ENCODE data around the gene SMAD1.

DNA sequence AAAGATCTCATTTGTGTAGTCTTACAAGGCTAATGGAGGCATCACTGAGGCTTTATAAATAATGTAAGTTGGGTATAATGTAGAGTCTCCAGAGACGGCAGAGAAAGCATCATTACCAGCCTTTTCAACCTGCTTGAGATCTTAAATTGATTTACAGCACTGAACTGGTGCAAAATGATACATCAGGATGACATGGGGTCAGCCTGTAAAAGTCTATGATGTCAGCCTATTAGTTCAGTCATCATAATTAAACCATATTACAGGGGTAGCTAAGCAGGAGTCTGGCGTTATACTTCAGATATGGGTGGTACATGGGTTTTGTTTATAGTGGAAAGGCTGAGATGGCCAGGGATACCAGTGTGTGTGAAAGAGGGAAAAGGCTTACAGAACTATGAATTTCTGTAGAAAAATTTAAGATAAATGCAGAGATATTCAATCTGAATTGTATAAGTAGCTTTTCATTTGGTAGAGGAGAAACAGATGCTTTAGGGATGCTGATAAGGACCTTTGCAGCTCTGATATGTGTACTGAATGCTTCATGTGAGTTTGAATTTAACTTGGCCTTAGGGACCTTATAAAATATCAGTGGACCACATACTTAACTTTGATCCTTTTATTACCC, 2.7 kb downstream of the SMAD1 start:
- no peak for TF ChIP-seq EZH2 (IDR thresholded peaks at IDR 0.05; ENCODE audit: low read length)
- TF ChIP-seq, protein P1, sequence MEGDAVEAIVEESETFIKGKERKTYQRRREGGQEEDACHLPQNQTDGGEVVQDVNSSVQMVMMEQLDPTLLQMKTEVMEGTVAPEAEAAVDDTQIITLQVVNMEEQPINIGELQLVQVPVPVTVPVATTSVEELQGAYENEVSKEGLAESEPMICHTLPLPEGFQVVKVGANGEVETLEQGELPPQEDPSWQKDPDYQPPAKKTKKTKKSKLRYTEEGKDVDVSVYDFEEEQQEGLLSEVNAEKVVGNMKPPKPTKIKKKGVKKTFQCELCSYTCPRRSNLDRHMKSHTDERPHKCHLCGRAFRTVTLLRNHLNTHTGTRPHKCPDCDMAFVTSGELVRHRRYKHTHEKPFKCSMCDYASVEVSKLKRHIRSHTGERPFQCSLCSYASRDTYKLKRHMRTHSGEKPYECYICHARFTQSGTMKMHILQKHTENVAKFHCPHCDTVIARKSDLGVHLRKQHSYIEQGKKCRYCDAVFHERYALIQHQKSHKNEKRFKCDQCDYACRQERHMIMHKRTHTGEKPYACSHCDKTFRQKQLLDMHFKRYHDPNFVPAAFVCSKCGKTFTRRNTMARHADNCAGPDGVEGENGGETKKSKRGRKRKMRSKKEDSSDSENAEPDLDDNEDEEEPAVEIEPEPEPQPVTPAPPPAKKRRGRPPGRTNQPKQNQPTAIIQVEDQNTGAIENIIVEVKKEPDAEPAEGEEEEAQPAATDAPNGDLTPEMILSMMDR (optimal IDR thresholded peaks at IDR 0.05 in 1 of 3, IDR thresholded peaks at IDR 0.05 in 1 of 3, conservative IDR thresholded peaks at IDR 0.05 in 1 of 3; ENCODE audit: extremely low read depth in 1 of 3, insufficient read depth in 2 of 3, low read length in 3 of 3) = no peak

All from keratinocyte (primary cell).